Heart left ventricle (tissue), 16 donors: Measurements from ENCODE around the gene KCNK1. TPM values are rescaled to one million over a fixed set of nuclear protein-coding genes. Genes with fewer than 3 reads are reported as not detected.

Source experiments
- ATAC-seq, 4 donors: fragments of 200-7000 bp; cut with Tn5 transposase; one replicate each; pipeline ENCODE4 v1.9.1; 2020 to 2022; ENCODE audit warnings: moderate library complexity in 4 of 4, mild to moderate bottlenecking in 3 of 4, moderate number of reproducible peaks in 1 of 4
- DNase-seq, 5 donors: peaks; one replicate each; pipeline ENCODE4 v3.0.0-alpha.2; 2020
- H3K27ac ChIP-seq, 12 donors: fragments of 200-600 bp; sonication (generic) in 4 of 12; one replicate each; pipeline versions ENCODE4 v1.5.0 to v1.8.0; 2016 to 2022; ENCODE audit warnings: mild to moderate bottlenecking in 2 of 12
- H3K27me3 ChIP-seq, 9 donors: fragments of 200-600 bp; sonication (generic) in 2 of 9; one replicate each; pipeline versions ENCODE4 v1.5.1 to v1.8.0; 2016 to 2022; ENCODE audit warnings: mild to moderate bottlenecking in 3 of 9
- H3K36me3 ChIP-seq, 9 donors: fragments of 200-600 bp; sonication (generic) in 2 of 9; one replicate each; pipeline versions ENCODE4 v1.5.0 to v1.8.0; 2018 to 2022; ENCODE audit warnings: mild to moderate bottlenecking in 2 of 9
- H3K4me1 ChIP-seq, 12 donors: fragments of 200-600 bp; sonication (generic) in 4 of 12; one replicate each; pipeline versions ENCODE4 v1.5.0 to v1.8.0; 2016 to 2022; ENCODE audit warnings: mild to moderate bottlenecking in 3 of 12
- H3K4me3 ChIP-seq, 12 donors: fragments of 200-600 bp; sonication (generic) in 4 of 12; one replicate each; pipeline versions ENCODE4 v1.5.0 to v1.8.0; 2017 to 2022; ENCODE audit warnings: mild to moderate bottlenecking in 9 of 12, moderate library complexity in 4 of 12
- H3K9me3 ChIP-seq, 12 donors: fragments of 200-600 bp; sonication (generic) in 4 of 12; one replicate each; pipeline versions ENCODE4 v1.5.0 to v1.8.0; 2016 to 2022; ENCODE audit warnings: mild to moderate bottlenecking in 1 of 12
- POLR2A ChIP-seq, 2 donors: fragments of 450-650 bp; IDR thresholded peaks; one replicate each; pipeline ENCODE4 v1.6.1; 2017; ENCODE audit warnings: antibody characterized with exemption in 2 of 2, mild to moderate bottlenecking in 2 of 2, moderate library complexity in 2 of 2
- WGBS, 4 donors: extraction: QIAGEN DNeasy Blood & Tissue Kit in 2 of 4; methylation state at CpG; one replicate each; pipeline versions ENCODE4 v1.1.5 to v1.1.7; 2013 to 2018; 5-methylcytosine and 5-hydroxymethylcytosine counted together
- intact Hi-C, 10 donors: fragments of 100-400 bp; cut with DNase I; formaldehyde crosslinking; loops; one replicate each; pipeline versions ENCODE4 v1.11.1 to v1.14.2; 2022
- polyA plus RNA-seq, 2 donors: library from polyadenylated mRNA; stranded (reverse); fragments of 200-250 nt; gene quantifications; one replicate each; pipeline ENCODE4 v1.2.3, GENCODE V29; 2013
- total RNA-seq, 9 donors: library from RNA; depleted of rRNA in 2 of 9; stranded (reverse); fragments of >200 nt in 2 of 9; fragmentation: NEBNext Ultra II Directional in 3 of 9; extraction: Animal tissue kit (Norgen Biotek cat#: 25700) in 3 of 9; gene quantifications; one replicate each; pipeline versions ENCODE4 v1.1.0 to v1.2.4, GENCODE V29; 2016 to 2023
- TF ChIP-seq, protein P1 (sequence below), 12 donors: fragments of 200-600 bp; sonication (generic) in 4 of 12; IDR thresholded peaks; one replicate each; pipeline versions ENCODE4 v1.5.0 to v1.8.0; 2018 to 2022; ENCODE audit warnings: antibody characterized with exemption in 12 of 12, mild to moderate bottlenecking in 5 of 12
- donor health status: ischemic (EF 13 %, LVEDD 7.1; RV severe dilation, severe dysfunction).
- donor health status: healthy with polysubstance abuse.
- donor health status: DM: no; HTN: yes; CAD: no.
- donor health status: DM: no; HTN: no; CAD: no.
- donor health status: ischemic (EF 25% LVEDD 6.9; RV normal size, moderate dysfunction).
- donor health status: ischemic (EF 25% LVEDD 5.7; RV mildly dilated, moderate dysfunction).
- donor health status: healthy.
- donor health status: DM: yes; HTN: yes; CAD: no.
- donor health status: ischemic (EF 35%, LVEDD 5.7; RV mildly dilated, moderate dysfunction).
- donor health status: nonischemic (EF 11% LVEDD 7.7; RV severe dilation, severe dysfunction).
- donor health status: DM: yes; HTN: yes; CAD: no.
- donor health status: PGD.
- donor health status: ischemic (EF 29% LVEDD 5.4; RV normal size, mild dysfunction).
- donor health status: nonischemic (EF 23%, LVEDD 6.1; RV moderate dilation, normal function).

Gene KCNK1
- total and polyA plus RNA-seq, 11 donors = 5.9 to 28.3 (median 10.5) TPM

DNA sequence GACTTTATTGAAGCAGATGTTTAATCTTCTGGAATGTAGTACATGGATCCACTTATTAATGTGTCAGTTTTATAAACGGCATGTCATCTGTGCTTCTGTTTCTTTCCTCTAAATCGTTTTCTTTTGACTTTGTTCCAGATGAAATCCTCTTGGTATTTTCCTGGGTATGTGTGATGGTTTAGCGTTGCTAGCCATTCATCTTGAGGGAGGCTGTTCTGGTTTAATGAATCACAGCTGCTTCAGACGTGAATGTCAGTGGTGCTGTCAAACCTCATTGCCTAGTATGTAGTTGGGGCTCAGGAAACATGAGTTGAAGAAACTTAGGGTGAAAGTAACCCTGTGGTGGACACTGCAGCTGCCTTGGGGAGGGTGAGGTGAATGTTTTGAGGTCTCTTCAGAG is 33.2 kb downstream of the KCNK1 start:
- Histone ChIP-seq H3K4me1 (no peaks in the 10 kb centered on the region), H3K36me3 (no peaks in the 10 kb centered on the region), H3K27me3 (no peaks in the 10 kb centered on the region), H3K27ac (no peak overlapping the region), H3K9me3 (peaks cover 0 to 6% (median 0%) of the 10 kb centered on the region in 12 donors), H3K4me3 (no peak overlapping the region)
- DNase-seq (no peak), ATAC-seq (peak in 1 of 4 donors; percentile 30)
- 48 to 69% (median 58%) methylated on average over 4 of the region's 4 CpGs for WGBS, 4 donors
- no peak for TF ChIP-seq POLR2A (IDR thresholded peaks at IDR 0.05)
- TF ChIP-seq, protein P1, sequence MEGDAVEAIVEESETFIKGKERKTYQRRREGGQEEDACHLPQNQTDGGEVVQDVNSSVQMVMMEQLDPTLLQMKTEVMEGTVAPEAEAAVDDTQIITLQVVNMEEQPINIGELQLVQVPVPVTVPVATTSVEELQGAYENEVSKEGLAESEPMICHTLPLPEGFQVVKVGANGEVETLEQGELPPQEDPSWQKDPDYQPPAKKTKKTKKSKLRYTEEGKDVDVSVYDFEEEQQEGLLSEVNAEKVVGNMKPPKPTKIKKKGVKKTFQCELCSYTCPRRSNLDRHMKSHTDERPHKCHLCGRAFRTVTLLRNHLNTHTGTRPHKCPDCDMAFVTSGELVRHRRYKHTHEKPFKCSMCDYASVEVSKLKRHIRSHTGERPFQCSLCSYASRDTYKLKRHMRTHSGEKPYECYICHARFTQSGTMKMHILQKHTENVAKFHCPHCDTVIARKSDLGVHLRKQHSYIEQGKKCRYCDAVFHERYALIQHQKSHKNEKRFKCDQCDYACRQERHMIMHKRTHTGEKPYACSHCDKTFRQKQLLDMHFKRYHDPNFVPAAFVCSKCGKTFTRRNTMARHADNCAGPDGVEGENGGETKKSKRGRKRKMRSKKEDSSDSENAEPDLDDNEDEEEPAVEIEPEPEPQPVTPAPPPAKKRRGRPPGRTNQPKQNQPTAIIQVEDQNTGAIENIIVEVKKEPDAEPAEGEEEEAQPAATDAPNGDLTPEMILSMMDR (IDR thresholded peaks at IDR 0.05) = no peak
- intact Hi-C loops = no loop called here

DNA sequence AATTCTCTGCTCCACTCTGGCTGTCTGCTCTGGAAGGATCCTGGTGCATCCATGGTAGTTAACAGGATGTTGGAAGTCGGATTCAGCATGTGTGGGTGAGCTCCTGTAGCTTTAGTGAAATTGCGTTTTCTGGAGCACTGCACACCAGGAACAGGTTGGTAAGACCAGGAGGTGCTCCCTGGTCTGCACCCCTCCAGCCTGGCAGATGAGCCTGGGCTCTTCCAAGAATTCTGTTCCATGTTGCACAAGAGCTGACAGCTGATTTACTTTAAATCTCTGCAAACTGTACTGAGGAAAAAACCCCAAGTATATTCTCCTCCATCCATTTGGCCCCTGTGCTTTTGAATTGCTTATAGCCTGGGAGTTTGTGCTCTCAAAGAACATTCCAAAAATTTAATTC is 33.7 kb downstream of the KCNK1 start:
- Histone ChIP-seq H3K9me3 (peaks cover 0 to 6% (median 0%) of the 10 kb centered on the region in 12 donors), H3K27me3 (no peaks in the 10 kb centered on the region), H3K36me3 (no peaks in the 10 kb centered on the region), H3K27ac (no peak overlapping the region), H3K4me3 (no peak overlapping the region), H3K4me1 (no peaks in the 10 kb centered on the region)
- no peak for TF ChIP-seq POLR2A (IDR thresholded peaks at IDR 0.05)
- TF ChIP-seq, protein P1 (IDR thresholded peaks at IDR 0.05) = no peak
- ATAC-seq = peak in 1 of 4 donors; percentile 12
- DNase-seq = no peak
- WGBS, 4 donors = 69 to 88% (median 78%) methylated on average over 2 of the region's 2 CpGs
- intact Hi-C loops = no loop called here

DNA sequence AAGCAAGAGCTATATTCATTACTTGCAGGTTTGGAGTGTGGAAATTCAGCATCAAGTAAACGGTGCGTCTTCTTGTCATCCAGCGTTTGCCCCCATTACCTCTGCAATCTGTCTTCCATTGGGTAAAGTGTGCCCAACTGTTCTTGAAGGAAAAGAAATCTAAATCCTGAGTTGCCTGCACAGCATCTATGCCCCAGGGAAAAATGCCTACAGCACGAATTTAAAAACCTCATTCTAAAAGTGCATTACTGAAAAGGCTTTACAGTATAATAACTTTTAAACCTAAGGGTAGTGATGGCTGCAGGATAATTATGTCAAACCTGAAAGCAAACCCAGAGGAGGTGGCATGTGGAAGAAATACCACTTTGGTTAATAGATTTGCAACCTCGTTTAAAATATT is 37.2 kb downstream of the KCNK1 start:
- no peak overlapping the region for H3K27ac ChIP-seq
- no peaks in the 10 kb centered on the region for H3K27me3 ChIP-seq
- 81 to 86% (median 85%) methylated on average over 5 of the region's 5 CpGs for WGBS, 4 donors
- intact Hi-C loops = no loop called here
- ATAC-seq = no peak
- H3K9me3 ChIP-seq = peaks cover 0 to 6% (median 0%) of the 10 kb centered on the region in 12 donors
- no peaks in the 10 kb centered on the region for H3K4me1 ChIP-seq
- TF ChIP-seq POLR2A (IDR thresholded peaks at IDR 0.05) = no peak
- TF ChIP-seq, protein P1 (IDR thresholded peaks at IDR 0.05) = no peak
- H3K36me3 ChIP-seq = no peaks in the 10 kb centered on the region
- DNase-seq = no peak
- H3K4me3 ChIP-seq = no peak overlapping the region

DNA sequence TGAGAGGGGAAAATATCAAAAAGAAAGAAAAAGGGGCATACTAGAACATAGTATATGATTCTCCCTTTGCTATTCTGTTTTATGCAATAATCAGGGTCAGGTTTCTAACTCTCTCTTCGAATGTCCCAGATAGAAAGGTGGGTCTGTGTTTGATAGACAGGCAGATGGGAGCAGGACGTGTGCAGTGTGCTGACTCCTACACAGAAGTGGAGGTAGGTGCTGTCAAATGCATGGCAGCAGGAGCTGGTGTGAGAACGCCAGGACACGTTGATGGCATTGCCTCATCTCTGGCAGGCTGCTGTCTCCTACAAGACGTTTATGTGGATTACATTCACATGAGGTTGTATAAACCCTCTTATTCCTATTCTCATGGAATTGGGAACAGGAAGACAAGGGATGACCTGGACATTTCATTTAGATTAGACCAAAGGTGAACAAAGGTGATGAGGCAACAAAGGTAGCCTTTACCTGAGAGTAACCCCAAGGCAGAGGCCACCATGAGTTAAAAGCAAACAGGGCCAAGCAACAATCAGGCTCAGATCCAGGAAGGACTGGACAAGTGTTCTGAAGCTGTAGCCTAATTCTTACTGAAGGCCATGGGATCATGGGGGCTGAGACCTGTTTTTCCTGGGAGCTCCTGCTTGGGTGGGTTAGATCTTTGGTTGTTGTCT is 37.8 kb downstream of the KCNK1 start:
- no peak overlapping the region for H3K4me3 ChIP-seq
- H3K9me3 ChIP-seq = peaks cover 0 to 6% (median 0%) of the 10 kb centered on the region in 12 donors
- TF ChIP-seq, protein P1 (IDR thresholded peaks at IDR 0.05) = no peak
- TF ChIP-seq POLR2A (IDR thresholded peaks at IDR 0.05) = no peak
- DNase-seq (no peak), ATAC-seq (no peak)
- no peak overlapping the region for H3K27ac ChIP-seq
- no peaks in the 10 kb centered on the region for H3K4me1 ChIP-seq
- H3K27me3 ChIP-seq = no peaks in the 10 kb centered on the region
- H3K36me3 ChIP-seq = no peaks in the 10 kb centered on the region
- 56 to 77% (median 66%) methylated on average over 5 of the region's 5 CpGs for WGBS, 4 donors
- intact Hi-C loops = no loop called here
